Fibroblast of villous mesenchyme (primary cell): ENCODE data around the gene RHBDF2. TPM values are rescaled to one million over a fixed set of nuclear protein-coding genes. Genes with fewer than 3 reads are reported as not detected.

Experiments
- DNase-seq: peaks from one replicate; pipeline ENCODE4 v3.0.0-alpha.2; 2010; ENCODE audit warnings: low read depth
- H3K4me3 ChIP-seq: 2 replicates; pipeline ENCODE4 v1.5.1; 2011; ENCODE audit warnings: low read depth, mild to moderate bottlenecking, low read length
- total RNA-seq: library from RNA; depleted of rRNA; stranded (reverse); fragments of >200 nt; gene quantifications from 2 replicates; pipeline ENCODE4 v1.2.3, GENCODE V29; 2012
- TF ChIP-seq, protein P1 (sequence below): IDR thresholded peaks from 2 replicates; pipeline ENCODE4 v1.5.1; 2012; ENCODE audit warnings: low read depth, mild to moderate bottlenecking, low read length; ENCODE audit not compliant: insufficient read depth

RHBDF2 gene
- total RNA-seq, 1 donor = 13.4 TPM

DNA sequence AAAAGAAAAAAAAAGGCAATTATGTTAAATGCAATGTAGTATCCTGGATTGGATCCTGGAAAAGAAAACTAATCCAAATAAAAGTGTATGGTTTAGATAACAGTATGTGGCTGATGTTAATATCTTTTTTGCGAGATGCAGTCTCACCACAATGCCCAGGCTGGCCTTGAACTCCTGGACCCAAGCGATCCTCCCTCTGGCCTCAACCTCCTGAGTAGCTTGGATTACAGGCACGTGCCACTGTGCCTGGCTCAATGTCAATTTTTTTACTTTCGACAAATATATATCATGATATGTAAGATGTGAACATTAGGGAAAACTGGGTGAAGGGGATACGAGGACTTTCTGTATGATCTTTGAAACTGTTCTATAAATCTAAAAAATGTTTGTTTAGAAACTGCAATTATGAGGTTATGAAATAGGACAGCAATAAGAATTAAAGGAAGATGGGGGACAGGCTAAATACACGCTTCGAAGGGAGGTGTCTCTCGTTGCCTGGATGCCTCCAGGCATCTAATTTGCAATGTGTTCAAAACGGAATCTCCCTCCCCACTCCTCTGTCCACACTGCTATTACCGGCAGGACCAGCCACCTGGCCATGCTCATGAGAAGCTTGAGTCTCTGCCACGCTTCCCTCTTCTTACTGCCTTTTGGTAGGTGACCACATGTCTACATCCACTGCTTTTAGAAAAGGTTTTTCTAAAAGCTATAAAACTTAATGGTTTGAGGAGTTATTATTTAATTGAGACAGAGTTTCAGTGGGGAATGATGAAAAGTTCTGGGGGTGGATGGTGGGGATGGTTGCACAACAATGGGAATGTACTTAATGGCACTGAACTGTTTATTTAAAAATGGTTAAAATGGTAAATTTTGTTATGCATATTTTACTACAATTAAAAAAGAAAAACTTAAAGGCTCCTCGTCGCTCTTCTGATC is 63.5 kb downstream of the RHBDF2 start:
- TF ChIP-seq, protein P1, sequence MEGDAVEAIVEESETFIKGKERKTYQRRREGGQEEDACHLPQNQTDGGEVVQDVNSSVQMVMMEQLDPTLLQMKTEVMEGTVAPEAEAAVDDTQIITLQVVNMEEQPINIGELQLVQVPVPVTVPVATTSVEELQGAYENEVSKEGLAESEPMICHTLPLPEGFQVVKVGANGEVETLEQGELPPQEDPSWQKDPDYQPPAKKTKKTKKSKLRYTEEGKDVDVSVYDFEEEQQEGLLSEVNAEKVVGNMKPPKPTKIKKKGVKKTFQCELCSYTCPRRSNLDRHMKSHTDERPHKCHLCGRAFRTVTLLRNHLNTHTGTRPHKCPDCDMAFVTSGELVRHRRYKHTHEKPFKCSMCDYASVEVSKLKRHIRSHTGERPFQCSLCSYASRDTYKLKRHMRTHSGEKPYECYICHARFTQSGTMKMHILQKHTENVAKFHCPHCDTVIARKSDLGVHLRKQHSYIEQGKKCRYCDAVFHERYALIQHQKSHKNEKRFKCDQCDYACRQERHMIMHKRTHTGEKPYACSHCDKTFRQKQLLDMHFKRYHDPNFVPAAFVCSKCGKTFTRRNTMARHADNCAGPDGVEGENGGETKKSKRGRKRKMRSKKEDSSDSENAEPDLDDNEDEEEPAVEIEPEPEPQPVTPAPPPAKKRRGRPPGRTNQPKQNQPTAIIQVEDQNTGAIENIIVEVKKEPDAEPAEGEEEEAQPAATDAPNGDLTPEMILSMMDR = no peak
- peak; percentile 40 for DNase-seq
- no peak overlapping the region for H3K4me3 ChIP-seq

DNA sequence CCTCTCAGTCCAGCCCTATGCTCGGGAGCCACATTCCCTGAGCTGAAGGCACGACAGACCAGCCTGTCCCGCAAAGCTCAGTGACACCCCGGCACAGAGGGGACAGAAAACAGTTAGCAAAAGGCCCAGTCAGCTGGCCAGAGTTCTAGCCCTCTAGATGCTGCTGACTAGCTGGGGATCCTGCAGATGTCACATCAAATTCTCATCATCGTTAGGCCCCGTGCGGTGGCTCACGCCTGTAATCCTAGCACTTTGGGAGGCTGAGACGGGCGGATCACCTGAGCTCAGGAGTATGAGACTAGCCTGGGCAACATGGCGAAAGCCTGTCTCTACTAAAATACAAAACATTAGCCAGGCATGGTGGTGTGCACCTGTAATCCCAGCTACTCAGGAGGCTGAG is 65.5 kb downstream of the RHBDF2 start:
- DNase-seq = no peak
- TF ChIP-seq, protein P1 = no peak
- H3K4me3 ChIP-seq = no peak overlapping the region

DNA sequence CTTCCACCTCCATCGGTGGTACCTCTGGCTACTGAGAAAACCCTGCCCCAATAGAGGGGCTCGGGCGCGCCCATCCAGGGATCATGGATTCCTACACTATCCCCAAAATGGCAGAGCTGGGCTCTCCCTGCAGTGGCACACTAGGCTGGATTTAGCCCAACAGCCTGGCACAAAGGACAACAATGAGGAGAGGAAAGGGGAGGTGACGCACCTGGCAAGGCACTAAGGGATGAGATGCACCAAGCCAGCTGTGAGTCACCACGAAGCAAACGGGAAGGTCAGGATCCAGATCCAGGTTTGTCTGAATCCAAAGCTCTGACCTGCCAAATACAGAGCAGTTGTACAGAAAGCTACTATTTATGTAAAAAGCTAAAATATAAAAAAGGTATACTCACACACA is 66.4 kb downstream of the RHBDF2 start:
- TF ChIP-seq, protein P1 = no peak
- DNase-seq = no peak

DNA sequence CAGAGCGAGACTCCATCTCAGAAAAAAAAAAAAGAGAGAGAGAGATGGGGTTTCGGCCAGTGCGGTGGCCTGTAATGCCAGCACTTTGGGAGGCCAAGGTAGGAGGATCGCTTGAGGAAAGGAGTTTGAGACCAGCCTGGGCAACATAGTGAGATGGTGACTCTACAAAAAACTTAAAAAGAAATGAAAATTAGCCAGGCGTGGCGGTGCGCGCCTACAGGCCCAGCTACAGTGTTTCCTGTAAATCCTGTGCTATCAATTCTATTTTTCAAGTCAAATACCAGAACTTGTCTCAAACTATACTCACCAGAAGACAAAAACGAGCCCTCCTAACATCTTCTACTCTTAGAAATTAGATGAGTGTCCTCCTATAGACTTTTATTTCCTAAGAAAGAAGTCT is 67.5 kb downstream of the RHBDF2 start:
- DNase-seq = no peak
- TF ChIP-seq, protein P1 = no peak
- H3K4me3 ChIP-seq = no peak overlapping the region

More for the DNA sequence above, 66.4 kb downstream of the RHBDF2 start:
- no peak overlapping the region for H3K4me3 ChIP-seq

DNA sequence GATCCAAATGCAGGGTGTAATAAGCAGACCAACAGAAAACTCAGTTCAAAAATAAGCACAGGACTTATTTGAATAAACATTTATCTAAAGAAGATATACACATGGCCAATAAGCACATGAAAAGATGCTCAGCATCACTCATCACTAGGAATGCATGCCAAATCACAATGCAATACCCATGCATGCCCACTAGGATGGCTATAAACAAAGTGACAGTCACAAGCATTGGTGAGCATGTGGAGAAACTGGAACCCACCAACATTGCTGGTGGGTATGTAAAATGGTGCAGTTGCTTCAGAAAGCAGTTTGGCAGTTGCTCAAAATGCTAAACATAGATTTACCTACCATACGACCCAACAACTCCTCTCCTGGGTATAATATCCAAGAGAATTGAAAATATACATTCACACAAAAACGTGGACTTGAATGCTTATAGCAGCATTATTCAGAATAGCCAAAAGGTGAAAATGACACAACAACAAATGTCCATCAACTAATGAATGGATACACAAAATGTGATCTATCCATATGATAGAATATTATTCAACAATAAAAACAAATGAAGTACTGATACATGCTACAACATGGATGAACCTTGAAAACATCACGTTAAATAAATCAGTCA is 68.4 kb downstream of the RHBDF2 start:
- no peak for DNase-seq
- no peak overlapping the region for H3K4me3 ChIP-seq
- TF ChIP-seq, protein P1 = peak; percentile 54

DNA sequence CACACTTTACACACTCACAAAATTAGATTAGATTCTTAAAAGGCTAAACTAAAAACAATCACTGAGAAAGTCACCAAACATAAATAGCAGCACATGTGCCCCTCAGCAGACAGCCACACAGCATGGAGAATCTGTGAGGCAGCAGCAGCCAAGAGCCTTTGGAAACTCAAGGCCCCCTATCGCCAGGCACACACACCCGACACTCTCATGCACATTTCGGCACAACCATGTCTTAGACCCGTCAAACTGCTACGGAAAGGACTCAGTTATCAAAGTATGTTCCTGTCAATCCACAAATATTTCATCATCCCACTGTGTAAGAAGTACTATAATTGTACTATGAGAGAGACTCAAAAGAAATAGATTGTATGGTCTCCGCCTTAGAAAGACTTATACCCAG is 69.2 kb downstream of the RHBDF2 start:
- TF ChIP-seq, protein P1 = no peak
- DNase-seq = no peak
- H3K4me3 ChIP-seq = no peak overlapping the region
